GM19438 (cell line): ENCODE results near the gene CRADD.
"Not testable (repeated sequence)": the region's sequence is repeated elsewhere in the genome, so short reads cannot be mapped to it uniquely, and the experiment has no call there.

ENCODE experiments used
- ATAC-seq: cut with Tn5 transposase; IDR thresholded peaks from one replicate; pipeline ENCODE4 v1.9.1; 2021; ENCODE audit warnings: low read depth; ENCODE audit not compliant: unreplicated experiment

The CRADD gene

DNA sequence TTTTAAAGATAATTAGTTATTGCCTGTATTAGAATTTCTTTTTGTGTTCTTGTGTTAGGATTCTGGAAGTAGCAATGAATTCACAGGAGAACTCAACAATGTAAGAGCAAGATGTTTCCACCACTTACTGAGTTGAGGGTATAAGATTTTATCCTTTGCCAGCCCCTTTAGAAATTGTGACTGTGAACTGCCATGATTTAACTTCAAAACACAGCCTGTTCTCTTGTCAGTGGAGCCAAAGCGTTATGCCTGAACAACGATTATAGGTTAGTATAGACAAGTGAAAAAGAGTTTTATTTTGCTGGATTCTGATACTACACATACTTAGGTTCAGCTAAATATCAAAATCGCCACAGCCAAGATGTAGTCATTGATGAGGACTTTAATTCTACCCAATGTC, 101.6 kb downstream of the CRADD start:
- ATAC-seq = no peak

DNA sequence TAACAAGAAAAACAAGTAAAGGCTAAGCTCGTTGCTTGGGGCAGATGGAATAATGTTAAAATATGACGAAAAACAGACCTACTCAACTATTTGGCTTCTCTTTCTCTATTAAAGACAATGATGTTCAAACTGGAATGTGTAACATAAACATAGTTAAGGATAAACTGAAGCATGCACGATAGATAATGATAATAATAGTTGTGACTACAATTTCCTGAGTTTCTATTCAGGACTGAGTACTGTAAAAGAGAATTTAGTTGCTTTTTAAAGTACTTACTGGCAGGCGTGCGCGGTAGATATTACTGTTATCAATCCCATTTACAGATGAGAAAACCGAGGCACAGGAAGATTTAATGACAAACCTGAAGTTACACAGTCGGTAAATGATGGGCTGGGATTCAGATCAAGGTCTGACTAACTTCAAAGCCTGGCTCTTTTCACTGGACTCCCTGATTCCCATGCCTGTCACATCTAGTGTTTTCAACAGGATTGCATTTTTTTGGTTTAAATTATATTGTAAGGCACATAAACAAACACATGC, 103.0 kb downstream of the CRADD start:
- ATAC-seq = no peak

DNA sequence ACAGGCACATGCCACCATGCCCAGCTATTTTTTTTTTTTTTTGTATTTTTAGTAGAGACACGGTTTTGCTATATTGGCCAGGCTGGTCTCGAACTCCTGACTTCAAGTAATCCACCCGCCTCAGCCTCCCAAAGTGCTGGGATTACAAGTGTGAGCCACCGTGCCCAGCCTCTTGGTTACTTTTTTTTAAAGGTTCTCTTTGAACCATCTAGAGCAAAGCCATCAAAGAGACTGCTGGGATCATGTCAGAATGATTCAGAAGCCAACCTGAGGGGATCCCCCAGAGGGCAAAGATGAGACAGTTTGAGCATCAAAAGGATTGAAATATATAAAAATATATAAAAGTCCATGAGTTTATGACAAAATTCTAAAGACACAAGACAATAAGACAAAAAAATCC, 103.7 kb downstream of the CRADD start:
- not testable (repeated sequence) for ATAC-seq

DNA sequence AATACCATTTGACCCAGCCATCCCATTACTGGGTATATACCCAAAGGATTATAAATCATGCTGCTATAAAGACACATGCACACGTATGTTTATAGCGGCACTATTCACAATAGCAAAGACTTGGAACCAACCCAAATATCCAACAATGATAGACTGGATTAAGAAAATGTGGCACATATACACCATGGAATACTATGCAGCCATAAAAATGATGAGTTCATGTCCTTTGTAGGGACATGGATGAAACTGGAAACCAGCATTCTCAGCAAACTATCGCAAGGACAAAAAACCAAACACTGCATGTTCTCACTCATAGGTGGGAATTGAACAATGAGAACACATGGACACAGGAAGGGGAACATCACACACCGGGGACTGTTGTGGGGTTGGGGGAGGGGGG, 104.8 kb downstream of the CRADD start:
- not testable (repeated sequence) for ATAC-seq

DNA sequence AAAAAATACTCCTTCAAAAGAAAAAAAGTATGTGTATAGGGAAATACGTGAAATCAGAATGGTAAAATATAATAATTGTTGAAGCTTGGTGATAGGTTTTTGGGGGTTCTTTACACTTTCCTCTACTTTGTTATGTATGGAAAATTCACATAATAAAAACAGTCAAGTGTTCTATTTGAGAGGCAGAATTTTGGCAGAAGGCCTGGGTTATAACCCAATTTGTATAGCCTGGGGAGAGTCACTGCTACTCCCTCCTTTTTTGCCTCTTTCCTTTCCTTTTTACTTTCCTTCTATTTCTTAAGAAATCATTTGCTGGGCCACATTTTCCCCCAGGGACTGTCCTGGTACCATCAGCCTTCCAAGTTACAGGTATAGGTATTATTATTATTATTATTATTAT, 105.7 kb downstream of the CRADD start:
- ATAC-seq = no peak

DNA sequence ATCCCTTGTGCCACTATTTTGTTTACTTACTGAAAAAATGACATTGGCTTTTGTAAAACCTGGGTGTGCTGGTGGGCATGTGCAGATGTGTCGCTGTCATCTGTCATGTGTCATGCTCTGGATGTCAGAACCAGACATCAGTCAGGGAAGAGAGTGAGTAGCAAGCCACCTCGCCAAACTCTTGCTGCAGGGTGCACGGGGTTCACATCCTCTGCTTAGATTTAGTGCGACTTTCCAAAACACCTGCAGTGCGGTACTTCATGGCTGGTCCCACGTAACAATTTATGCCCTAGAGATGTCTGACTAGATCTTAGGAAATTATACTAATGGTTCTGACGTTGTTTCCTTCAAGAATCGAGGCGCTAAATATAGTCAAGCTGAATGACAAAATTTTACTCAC, 106.7 kb downstream of the CRADD start:
- no peak for ATAC-seq

DNA sequence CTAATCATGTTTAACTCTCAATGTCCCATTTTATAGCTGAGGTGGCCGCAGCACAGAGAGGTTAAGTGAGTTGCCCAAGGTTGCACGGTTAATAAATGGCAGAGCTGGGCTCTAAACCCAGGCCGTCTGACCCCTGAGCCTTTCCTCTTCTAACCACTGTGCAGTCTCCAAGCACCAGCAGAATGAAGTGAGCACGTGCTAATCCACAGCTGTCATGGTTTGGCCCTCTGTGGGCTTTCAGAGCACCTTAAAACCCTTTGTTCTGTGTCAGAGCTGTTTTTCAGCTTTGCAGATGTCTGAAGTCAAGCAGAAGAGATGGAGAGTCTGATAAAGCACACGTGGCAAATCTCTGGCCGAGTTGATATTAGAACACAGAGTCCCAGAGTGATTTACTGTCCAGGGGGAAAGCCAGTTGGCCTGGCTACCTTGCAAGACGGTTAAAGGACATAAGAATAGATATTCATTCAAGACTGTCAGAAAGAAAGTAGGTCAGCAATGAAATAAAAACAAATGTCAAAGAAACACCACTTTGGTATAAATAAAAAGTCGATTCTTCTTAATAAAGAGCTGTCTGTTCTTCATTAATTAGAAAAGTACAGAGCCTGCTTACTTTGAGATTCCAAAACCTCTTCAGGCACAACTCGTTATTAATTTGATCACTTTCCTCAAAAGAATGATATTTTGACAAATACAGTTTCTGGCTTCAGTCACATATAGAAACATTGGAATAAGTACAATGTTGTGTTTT, 107.3 kb downstream of the CRADD start:
- no peak for ATAC-seq

DNA sequence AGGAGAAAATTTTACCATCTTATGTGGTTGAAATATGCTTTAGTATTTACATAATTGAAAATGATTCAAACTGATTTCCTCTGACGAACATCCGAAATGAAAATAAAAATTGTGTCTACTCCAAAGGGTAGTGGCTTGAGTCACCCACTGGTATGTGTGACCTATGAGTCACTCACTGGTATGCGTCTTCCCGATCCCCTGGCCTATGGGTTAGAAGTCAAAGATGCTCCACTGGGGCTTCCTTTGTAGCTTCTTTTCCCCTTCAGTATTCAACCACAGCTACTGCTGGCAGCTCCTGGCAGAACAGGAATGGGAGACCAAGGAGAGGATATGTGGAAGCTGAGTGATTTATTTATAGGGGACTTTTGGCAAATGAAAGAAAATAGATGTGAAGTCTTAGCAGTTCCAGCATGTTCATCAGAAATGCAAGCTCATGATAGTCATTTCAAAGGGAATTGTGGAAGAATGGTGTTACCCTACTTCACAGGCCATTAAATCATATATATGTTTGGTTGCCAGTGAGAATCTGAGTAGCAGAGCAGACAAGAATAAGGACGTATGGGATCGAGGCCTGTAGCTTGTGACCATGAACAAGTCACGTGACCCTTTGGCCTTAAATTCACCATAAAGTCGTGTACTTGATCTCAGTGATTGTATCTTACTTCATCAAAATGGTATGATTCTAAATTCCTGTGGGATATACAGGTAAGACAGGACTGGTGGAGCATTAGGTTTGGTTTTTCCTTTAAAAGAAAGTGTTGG, 108.3 kb downstream of the CRADD start:
- ATAC-seq = no peak

DNA sequence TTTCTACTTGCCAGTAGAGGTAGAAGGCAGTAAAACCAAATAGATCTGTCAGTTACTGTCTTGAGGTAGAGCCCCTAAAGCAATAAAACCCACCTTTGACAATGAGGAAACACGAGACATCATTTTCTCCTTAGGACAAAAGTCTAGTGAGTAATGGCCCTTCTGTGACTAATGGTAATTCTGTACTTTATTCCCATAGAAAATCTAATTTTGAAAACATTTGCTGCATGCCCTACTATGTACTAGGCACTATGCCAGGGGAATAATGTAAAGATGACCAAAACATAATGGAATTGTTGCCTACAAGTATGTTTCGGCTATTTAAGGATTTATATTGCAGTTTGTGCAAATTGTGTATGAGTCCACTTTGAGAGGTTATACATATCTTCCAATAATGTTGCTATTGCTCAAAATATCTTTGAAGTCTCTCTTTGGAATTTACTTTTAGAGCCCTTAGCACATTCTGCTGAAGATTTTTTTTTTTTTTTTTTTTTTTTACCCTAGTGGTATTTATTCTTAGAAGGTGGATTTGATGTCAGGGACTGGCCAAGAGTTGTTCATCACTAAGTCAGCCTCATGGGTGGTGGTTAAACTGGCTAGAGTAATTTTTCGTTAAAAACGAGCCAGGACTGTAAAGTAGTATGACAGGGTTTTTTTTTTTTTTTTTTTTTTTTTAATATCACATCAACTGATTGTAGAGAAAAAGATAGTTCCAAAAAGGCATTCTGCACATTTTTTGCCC, 109.7 kb downstream of the CRADD start:
- ATAC-seq = no peak

DNA sequence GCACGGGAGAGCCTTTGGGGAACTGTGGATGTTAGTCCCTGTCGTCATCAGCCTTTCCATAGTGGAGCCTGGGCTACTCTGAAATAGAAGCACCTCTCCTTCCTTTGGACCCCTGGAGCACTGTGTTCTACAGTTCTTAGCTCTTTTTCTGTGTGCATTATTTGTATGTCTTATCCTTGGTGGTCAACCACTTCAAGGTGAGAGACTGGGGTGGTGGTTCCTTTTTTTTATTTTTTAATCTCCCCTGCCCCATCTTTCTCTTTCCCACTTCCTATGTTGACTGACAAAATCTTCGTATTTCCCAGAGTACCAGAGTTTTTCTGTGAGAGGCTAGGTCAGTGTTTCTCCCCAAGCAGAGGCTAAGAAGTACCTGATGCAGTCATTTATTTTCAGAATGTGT, 111.7 kb downstream of the CRADD start:
- ATAC-seq = no peak

DNA sequence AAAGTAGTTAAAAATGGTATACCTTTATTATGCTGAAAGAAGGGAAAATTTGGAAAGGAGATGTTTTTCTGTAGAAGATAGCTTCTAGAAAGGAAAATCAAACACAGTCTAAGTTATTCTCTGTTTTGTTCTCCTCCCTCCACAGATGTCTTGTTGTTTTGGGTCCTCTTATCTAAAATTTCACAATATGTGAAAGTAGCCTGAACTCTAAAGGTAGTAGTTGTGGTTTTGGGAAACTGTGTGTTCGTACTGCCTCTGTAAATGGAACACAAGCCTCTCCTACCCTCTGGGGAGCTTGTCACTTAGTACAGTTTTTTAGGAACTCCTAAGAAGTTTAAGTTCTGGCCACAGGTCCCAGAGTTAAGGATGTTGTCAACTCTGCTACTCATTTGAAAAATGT, 112.6 kb downstream of the CRADD start:
- ATAC-seq = no peak

DNA sequence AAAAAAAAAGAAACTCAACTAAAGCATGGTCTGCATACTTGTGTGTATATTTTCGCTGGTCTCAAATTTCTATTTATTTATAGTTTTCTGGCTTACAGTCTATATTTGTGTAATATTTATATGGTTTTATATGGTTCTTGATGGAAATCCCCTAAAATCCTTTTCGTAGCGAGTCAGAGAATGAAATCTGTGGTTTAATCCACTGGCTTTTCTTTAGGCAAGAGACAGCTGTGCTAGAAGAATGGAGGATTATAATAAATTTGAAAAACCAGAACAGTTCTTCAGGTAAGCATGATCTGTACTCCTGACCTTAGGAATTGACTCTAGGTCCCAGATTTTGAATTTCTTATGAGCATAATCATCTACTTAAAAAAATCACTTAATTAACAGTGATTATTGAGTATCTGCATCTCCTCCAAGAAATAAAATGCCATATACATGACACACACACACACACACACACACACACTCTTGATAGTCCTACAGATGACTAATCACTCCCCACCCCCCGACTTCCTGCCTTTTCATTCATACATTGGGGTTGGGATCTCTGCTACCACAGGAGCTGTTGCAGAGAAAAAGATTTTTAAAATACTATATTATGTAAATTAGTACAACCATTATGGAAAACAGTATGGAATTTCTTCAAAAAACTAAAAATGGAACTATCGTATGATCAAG, 113.4 kb downstream of the CRADD start:
- no peak for ATAC-seq

DNA sequence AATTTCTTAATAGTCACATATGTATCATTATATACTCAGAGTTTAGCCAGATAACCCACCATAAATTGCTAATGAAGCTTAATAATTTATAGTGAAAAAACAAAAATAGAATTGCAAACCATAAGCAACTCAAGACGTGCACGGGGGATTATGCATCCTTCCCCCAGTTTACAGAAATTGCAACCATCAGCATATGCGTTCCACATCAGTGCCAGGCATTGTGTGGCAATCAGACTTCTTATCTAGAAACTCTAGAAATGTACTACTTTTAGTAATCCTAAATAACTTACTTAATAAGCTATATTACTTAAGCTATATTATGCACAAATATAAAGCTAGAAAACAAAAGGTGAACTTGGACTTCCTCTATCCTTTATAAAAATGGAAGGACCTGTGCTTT, 115.8 kb downstream of the CRADD start:
- ATAC-seq = no peak

DNA sequence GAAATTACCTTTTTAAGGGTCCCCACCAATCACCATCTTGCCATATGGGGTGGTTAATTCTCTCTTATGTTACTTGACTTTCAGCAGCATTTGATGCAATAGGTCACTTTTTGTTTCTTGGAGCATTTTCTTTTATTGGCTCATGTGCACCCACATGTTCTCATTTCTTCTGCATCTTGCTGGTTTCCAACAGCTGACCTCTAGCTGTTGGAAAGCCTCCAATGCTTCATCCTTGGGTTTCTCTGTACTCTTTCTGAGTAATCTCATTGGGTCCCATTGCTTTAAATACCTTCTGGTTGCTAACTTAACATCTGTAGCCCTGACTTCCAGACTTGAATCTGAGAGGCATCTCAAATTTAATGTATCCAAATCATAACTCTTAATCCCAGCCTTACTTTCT, 116.8 kb downstream of the CRADD start:
- no peak for ATAC-seq

DNA sequence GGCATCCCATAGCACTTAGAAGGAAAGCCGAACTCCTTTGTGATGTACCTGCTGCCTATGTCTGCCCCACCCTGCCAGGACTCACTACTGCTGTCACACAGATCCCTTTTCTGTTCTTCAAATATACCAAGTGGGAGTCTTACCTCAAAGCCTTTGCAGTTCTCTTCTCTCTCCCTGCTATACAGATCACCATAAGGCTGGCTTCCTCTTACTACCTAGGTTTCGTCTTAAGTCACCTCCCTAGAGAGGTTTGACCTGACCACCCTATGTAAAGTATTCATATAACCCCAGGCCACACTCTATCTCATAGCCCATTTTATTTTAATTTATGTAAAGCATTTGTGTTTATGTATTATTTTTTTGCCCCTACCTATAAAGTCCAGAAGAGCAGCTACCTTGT, 117.6 kb downstream of the CRADD start:
- ATAC-seq = no peak

DNA sequence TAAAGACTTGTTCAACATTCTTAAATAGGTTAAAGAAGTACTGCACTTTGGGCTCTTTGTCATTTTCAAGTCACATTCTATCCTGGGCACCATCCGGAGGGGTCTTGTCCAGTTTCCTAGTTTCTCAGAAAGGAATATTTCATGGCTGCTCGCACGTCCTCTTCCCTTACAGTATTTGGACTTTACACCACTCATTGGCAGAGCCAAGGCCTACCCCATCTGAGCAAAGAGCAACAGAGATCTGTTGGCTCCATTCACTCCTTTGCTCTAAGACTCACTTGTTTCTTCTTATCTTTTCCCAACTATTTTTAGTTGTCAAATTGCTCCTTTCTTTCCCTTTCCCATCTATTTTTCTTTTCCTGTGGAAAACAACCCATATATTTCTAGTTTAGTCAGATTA, 118.2 kb downstream of the CRADD start:
- ATAC-seq = no peak

DNA sequence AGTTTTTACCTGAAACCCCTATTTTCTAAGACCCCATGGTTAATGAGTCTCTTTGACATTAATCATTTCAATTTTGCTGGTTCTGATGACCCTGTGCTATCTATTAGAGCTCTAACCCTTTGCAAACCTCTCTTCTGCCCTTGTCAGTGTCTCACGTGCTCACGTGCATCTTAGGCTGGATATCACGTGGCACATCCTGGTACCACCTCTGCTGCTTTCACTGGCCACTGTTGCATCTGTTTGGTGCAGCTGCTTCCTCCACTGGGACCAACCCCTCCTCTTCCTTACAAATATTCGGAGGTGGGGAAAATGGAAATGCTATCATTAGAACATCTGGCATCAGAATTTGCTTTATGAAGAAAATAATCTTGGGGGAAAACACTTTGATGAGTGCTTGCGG, 119.6 kb downstream of the CRADD start:
- no peak for ATAC-seq

DNA sequence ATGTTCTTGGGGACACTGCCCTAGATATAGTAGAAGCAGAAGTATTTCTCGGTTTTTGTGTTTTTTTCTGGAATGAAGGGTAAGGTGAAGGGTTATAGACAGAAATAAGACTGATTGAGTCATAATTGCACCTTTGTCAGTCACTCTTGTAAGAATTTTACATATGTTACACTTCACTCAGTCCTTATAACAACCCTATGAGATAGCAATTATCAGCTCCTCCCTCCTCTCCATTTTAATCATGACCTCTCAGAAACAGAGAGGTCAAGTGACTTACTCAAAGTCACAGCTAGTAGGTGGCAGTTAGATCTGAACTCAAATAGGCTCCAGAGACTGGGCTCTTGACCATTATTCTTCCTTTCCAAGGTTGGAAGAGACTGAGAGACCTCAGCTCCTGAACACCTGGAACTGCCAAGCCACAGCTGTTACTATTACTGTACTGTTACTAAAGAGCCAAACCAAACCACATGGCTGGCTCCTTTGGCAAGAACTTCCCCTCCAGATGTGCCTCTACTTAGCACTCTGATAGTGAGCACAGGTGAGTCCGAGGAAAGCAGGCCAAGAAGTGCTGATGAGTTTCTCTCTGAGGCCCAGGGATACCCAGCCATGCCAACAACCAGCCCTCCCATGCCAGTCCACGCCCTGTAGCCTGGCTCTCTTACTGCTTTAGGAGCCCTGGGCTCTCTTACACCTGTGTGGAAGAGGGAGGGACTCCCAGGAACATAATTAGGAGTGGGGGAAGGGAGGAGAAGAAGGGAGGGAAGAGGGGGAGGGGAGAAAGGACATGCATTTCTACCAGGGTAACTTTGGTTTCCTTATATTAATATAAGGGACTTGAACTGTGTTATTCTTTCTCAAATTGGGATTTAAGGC, 121.3 kb downstream of the CRADD start:
- ATAC-seq = no peak

DNA sequence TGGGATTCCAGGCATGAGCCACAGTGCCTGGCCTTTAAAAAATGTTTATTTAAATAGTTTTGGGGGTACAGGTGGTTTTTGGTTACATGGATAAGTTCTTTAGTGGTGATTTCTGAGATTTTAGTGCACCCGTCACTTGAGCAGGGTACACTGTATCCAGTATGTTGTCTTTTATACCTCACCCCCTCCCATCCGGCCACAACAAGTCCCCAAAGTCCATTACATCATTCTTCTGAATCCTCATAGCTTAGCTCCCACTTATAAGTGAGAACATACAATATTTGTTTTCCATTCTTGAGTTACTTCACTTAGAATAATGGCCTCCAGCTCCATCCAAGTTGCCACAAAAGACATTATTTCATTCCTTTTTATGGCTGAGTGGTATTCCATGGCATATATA, 124.5 kb downstream of the CRADD start:
- not testable (repeated sequence) for ATAC-seq

DNA sequence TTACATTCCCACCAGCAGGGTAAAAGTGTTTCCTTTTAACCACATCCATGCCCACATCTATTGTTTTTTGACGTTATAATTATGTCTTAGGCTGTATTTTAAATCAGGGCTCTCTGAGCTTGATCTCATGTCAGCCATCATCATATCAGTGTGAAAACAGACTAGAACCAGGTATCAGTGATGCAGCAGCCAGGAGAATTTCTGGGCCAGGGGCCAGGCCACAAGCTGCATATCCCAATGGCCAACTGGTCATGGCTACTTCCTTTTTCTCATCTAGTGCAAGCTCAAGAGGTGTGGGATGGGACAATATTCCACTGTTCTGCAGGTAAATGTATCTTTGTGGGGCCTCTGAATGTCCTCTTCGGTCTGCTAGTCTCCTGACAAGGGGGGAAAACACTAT, 125.1 kb downstream of the CRADD start:
- no peak for ATAC-seq
